DMS153 treated with DMSO at 0.1 percent for 48 hours (cell line): ENCODE results near the gene CAPZB.

Experiments used
- DNase-seq: peaks from one replicate; lab custom pipeline; 2025; ENCODE audit not compliant: unreplicated experiment; lab: John Stamatoyannopoulos, UW

Gene CAPZB

DNA sequence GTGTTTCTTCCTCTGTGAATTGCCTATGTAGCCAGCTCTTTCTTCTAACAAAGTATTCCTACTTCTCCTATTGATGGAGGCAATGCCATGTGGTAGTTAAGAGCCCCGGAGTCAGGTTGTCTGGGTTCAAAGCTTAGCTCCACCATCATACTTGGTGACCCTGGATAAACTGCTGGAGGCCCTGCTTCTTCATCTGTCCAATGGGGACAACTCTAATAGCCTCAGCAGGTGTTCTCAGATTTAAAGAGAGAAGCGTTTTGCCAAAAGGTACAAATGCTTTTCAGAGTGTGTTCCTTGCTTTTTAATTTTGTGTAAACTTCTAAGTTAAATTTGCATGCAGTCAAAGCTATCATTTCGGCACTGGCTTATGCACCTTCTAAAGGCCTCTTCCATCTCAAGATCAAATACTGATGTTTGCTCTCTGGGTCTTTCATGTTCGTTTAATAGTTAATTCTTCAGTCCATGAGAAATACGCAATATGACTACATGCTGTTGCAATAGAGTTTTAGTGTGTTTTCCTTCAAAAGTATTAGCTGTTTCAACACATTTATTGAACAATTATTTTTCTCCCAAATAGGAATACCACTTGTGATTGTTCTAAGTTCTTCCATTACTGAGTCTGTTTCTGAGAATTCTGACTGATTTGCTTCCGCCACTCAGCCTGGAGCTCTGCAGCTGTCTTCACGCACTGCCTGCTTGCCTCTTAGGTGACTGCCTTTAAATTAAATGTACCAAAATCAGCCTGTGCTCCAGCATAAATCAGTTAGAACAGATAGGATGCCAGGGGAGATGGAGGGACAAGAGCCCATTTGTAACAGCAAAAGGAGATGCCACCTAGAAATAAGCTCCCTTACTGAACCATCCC lies 75.6 kb downstream of the CAPZB start:
- DNase-seq = no peak

DNA sequence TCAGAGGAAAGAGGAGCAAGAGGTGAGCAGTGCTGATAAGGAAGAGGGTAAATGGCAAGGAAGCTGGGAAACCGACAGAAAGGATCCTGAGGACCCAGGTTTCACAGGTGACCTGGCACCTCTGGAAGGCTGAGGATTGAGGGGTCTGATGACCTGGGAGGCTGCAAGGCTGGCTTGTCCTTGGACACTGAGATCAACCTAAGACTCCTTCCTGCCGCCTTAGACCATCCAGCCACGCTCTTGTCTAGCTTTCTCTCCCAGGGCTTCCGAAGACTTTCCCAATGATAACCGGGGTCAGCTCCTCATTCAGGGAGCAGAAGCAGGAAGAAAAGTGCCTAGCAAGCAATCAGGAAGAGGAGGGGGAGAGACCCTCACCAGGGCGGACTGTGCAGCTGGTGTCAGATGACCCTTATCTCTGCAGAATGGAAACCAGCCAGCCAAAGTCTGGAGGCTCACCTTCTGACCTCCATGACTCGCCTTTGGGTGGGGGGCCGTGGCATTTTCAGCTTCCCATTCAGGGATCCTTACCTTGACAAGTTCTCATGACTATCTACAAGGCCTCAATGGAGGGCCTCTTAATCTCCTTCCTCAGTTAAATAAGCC lies 77.7 kb downstream of the CAPZB start:
- no peak for DNase-seq

DNA sequence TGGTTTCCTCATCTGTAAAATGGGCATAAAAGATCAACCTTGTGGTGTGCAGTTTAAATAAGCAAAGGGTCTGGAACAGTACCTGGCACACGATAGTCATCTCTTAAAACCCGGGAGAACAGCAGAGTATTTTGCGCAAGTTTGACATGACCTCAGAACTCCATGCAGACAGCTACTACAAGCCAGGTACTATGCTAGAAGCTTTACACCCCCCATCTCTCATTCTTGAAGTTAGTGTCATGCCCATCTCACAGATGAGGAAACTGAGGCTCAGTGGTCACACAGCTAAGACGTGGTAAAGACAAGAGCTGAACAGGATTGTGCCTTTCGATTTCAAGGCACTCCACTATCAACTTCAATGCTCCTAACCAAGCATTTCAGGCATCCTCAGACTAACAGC lies 78.7 kb downstream of the CAPZB start:
- DNase-seq = no peak

DNA sequence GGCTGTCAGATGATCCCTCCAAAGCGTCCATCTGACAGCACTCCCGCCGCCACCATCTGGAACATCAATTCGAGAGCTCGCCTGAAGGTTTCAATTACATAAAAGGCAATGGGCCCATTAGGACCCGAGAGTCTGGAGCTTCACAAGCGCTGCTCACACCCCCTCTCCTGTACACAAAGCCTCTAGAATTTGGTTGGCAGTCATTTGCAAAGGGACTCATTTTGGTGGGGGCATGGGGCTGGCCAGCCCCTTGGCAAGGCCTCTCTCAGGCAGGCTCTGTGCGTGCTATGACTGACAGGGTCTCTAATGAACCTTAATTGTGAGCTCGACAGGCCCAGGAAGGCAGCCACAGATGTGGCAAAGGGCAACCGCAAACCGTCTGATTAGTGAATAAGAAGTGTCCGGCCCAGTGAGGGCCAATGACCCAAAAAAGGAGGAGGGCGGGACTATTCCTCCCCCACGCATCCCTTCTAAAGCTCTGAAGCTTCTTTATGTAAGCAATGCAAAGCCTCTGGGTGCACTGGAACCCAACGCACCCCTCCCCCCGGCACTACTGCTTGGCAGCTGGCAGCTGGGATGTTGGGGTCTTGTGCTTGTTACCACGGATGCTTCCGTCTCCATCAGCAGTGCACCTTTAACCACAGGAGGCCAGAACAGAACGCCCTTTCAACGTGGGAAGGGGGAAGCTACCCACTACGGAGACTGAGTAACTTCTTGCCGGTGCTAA lies 79.4 kb downstream of the CAPZB start:
- DNase-seq = peak; percentile 77

DNA sequence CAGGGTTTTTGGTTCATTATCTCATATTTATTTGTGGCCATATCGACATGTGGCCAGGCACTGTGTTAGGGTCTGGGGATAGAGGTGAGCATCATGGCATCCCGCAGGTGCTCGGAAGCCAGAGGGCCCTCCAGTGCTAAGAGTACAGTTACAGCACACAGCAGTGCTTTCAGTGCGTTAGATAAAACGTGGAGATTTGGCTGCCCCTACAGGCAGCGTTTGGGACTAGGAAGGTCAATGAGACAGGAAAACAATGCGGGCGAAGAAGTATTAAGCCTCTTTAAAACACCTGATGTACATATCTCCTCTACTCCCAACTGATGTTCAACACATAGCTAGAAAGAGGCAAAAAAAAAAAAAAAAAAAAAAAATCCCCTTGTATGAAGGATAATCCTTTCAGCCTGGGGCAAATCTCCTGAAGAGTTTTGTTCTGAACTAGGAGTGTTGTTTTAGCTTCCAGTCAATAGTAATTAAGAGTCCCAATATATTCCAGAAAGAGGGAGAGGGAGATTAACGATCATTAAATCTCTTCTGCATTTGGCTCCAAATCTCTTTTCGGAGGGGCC lies 80.1 kb downstream of the CAPZB start:
- DNase-seq = peak; percentile 83

DNA sequence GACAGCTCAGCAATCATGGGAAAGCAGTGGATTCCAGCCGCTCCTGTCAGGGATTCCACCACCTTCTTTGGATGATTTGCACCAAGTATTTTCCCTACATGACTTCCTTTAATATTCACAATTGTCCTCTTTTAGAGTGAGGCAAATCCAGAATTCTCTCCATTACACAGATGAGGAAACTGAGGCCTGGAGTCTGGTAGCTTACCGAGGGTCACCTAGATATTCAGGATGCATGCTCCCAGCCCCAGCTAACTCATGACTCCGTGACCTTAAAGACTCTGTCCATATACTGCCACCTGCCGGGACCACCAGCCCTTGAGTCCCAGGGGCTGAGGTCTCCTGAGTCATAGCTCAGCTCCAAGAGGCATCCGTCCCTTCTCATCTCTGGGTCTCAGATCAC lies 80.6 kb downstream of the CAPZB start:
- DNase-seq = no peak

DNA sequence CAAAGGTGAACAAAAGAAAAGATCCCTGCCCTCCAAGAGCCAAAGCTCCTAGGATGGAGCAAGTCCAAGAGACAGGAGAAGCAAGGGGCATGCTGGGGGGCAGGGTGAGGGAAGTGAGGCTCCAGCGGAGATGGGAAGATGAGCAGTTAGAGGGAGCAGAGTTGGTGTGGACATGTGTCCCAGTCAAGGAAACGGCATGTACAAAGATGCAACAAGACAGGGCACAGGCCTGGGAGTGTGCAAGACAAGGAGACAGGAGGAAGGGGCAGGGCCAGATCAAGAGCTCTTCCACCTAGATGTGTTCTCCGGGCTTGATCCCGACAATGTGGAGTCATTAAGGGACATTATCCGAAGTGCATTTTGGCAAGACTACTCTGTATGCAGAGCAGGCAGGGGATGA lies 82.1 kb downstream of the CAPZB start:
- DNase-seq = no peak

DNA sequence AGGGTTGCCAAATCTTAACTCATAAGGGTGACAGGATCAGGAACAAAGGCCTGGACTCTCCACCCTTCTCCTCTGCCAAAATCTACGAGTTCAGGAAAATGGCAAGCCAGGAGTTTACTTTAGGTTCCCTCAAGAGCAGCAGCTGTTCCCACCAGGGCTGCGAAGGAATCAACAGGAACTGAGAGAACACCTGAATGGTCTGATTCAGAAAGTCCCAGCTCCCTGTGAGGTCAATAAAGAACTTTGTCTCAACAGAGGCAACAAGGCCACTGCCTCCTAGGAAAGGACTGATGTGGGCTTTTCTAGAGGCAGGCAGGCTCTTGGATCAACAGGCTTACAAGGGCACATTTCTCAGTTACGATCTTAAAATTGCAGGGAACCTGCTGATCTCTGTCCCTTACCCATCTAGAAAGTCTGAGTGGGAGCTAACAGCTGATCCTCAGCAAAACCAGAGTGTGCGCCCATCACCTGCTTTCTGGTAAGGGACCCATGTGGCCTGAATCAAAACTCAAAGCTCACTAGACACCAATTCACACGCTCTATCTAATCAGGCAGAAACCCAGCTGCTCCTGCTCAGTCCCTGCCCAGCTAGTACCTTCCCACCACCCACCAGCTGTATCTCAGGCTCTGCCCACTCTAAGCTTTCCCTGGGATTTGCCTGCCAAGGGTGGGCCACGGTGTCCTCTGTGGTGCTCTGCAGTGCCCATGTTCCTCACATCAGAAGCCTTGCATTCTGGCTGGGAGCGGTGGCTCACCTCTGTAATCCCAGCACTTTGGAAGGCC lies 83.1 kb downstream of the CAPZB start:
- no peak for DNase-seq

DNA sequence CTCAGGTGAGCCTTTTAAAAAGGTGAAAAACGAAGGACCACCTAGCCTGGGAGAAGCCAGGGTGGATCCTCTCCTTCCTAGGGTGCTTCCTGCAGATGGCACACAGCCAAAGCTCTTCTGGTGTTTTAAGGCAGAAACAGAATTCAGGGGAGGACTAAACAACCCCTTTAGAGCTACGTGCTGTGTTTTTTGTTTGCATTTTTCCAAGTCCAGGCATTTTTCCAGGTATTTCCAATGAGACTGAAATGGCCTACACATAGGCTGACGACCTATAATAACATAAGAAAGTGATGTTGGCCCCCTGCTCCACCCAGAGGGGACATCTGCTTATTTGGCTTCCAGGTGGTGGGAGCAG lies 83.8 kb downstream of the CAPZB start:
- DNase-seq = no peak

DNA sequence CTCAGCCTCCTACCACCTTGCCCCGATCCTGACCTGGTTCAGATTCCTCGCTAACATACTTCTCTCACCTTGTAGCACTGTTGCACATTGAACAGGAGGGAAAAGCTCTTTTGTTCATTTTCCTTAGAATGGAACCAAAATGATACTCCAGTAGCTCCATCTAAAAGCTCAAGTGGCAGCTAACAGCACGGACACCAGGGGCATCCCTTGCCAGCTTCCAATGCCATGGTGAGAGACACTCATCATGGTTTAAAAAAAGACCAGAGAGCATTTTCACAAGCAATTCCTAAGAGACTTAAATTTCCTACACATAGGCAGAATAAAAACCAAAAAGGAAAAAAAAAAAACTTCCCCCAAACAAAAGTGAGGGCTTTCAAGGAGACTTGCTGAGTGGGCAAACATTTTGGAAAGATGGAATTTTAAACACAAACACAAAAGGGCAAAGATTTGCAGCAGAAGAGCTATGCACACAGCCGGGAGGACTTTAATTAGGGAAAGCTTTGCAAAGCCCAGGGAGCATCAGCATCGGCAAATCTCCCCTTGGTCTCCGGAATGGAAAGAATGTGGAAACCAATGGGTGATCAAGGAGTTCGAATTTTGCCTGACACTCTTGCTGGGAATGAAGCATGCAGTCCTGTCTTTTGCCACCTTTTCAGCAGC lies 84.3 kb downstream of the CAPZB start:
- DNase-seq = no peak

DNA sequence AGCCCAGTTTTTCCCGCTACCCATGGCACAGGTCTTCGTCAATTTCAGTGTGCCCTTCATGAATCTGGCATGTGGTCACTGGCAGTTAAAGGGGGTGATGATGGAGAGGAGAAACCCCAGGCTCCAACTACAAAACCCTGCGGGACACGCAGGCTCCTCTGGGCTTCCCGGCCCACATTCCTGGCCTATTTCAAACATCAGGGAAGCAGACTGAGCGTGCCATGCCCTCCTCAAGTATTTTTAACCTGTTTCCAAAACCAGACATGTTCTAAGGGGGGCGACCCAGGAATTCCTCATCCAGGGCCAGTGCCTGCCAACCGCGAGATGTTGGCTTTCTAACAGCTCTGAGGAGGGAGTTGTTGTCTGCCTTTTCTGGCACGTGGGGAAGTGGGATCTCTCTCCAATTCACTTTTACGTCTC lies 85.1 kb downstream of the CAPZB start:
- no peak for DNase-seq

DNA sequence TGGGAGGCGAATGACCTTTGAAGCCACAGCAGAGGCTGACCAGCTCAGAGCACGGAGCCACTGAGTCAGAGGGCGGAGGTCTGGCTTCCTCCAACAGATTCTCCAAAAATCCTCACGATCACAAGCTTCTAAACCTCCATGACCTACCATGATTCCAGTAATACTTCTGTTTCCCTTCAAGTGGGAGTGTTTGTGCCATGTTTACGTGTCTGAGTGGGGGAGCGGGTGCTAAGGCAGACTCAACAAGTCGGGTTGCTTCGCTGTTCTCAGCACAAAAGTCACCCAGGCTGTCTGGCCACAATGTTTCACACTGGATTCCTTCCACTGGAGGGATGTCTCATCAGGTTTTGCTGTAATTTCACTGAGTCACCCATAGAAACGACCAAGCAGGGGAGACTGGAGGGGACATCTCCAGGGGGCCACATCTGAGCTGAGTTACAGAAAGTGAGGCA lies 87.0 kb downstream of the CAPZB start:
- DNase-seq = no peak

DNA sequence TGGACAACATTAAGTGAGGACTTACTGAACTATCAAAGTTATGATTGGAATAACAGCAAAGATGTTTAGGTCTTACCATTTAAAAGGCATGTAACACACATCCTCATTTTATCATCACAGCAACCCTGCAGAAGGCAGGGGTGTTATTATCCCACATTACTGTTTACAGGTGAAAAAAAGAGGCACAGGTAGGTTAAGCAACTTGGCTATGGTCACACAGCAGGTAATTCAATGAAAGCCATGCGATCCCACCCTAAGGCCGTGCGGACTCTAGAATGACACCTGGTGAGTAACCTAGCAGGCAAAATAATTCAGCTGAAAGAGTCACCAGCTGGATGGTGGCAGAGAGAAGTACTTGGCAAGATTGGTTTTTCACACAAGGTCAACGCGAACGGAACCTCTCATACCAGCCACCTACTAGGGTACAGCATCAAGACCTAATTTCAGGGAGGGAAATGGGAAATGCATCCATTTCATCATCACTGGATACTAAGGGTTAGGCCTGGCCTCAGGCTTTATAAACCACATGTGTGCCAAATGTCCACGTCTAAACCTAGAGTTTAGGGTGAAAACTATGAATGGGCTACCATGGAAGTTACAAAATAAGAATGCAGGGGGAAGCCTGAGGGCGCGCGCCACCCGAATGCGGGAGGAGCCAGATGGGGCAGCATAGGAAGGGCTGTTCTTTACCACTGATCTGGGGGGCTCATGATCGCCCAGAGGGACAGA lies 88.0 kb downstream of the CAPZB start:
- no peak for DNase-seq

DNA sequence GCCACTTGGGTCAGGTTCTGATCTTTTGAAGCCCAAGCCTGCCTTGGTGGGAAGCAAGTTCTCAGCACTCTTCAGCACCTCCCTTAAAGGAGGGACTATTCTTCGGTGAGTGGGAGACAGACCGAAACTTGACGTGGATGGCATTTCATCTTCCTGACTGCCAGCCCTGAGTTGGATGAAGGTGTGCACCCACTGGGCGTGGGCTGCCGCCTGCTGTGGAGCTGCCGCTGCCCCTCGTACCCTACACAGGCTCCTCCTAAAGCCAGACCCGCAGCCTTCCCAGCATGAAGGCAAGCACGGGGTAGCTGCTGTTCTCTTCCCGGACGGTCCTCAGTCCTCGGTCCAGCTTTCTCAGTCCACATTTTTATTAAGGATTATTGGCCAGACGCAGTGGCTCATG lies 89.1 kb downstream of the CAPZB start:
- DNase-seq = no peak

DNA sequence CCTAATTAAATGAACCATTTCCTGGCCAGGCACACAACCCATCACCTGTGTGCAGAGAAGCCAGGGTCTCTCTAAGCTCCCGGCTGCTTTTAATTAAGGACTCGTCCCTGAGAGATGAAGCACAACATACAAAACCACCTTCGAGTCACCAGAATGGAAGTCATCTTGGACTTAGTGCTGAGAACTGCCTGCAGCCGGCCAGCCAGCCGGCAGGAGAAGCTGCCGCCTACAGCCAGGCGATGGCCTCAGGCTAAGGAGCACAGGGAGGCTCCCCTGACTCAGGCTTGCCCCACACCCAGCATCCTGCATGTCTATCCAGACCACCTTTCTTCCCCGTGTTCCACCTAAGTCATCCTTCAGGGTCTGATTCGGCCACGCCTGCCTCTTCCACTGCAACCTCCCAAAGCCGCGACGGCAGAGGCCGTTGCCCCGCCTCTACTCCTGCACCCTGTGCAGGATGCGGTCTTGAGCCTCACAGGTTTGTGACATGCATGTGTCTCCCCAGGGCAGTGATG lies 89.6 kb downstream of the CAPZB start:
- DNase-seq = no peak

DNA sequence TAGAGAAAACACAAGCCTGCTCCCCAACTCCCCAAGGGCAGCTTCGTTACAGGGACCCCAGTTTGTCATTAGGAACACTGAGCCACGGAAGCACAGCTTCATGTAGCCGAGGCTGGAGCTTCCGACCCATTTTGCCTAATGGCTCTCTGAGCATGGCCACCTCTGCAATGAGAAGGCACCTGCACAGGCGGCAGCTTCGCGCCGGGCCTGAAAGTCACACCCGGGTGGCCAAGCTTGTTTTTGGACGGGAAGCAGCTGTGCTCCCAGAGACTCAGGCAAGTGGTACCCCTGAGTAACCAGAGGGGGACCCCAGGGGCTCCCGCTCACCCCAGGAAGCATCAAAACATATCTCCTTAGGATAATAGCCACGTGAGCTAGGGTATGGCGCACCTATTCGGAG lies 92.3 kb downstream of the CAPZB start:
- DNase-seq = no peak

DNA sequence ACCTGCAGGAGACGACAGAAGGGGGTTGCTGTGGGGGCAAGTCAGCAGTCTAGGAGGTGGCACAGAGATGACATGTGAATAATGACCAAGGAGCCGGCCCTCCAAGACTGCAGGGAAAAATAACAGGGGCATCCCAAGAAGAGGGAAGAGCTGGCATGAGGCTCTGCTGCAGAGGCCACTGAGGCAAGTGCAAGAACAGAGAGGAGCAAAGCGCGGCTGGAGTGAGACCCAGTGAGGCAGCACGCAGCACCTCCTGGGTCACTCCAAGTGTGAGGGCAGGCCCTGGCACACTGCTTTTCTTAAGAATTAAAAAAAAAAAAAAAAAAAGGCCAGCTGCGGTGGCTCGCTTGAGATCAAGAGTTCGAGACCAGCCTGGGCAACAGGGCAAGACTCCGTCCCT lies 93.1 kb downstream of the CAPZB start:
- DNase-seq = no peak

DNA sequence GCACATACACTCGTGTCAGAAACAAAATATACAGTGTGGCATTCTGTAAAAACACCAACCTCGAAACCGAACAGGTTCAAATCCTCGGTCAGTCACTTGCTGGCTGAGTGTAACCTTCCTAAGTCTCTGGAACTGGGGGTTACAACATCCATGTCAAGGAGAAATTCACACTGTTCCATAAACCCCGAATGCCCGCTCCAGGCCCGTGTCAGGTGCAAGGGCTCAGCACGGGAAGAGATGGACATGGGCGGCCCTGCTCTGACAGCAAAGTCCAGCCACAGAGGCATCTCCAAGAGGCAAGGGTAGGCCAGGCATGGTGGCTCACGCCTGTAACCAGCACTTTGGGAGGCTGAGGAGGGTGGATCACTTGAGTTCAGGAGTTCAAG lies 93.8 kb downstream of the CAPZB start:
- no peak for DNase-seq

DNA sequence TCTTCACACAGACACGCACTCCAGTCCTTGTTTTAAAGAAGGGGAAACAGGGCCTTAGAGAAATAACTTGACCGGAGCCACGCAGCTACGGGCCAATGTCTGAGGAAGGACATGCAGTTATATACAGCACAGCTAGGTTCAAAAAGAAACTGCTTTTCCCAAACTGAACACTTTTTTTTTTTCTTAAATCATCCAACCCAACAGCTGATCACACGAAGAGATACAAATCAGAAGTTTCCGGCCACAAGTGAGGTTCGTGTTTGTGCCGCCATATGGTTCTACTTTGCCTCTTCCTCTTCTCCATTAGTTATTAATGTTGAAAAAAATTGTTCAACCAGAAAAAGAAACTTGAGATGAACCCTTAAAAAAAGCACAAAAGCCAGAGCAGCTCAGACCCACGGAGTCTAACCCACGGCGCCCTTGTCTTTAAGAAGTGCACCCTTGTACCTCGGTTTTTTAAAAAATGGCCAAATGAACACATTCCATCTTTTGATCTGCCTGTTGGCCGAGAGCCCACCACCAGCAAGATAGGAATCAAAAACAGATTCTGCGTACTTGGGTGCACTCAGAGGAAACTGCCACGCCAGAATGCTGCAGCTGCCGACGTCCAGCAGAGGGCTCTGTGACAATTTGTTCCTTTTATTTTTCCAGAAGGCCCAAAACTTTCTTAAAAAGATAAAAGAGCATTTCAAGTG lies 94.3 kb downstream of the CAPZB start:
- peak; percentile 5 for DNase-seq
